ENCODE measurements around the gene ITGB5.

DNA sequence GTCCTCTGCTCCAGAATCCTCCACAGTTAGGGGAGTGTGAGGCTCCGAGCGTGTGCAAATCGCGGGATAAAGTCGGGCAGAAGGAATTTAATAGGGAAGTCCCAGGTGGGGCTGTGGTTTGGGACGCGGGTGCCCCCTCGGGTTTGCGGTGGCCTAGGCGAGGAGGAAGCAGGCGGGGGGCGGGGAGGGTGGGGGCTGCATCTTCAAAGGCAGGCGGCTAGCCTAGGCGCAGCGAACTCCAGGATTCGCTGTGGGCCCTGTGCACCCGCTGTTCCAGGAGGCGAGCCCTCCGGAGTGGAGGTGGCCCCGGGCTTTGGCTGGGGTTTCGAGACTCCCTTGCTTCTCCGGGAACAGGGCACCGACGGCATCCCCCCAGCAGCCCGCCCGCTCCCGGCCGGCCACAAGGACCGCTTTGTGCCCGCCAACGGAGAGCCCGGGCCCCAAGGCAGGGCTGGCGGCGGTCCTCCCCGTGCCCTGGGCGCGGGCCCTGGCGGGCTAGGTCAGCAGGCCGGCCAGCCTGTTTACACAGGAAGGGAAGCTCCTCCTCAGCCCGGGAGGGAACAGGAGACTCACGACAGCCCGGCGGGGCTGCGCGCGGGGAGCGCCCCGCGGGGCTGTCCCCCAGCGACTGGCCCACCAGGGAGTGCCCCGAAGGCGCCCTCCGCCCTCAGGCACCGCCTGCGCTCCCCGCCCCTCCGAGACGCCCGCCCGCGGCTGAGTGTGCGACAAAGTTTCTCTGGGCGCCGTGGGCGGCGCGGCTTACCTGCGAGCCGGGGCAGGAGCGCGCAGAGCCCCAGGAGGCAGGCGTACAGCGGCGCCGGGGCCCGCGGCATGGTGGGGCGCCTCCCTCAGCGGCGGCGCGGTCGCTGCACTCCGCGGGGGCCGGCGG, 753 bp downstream of the ITGB5 start:
- TF ChIP-seq, protein P1, sequence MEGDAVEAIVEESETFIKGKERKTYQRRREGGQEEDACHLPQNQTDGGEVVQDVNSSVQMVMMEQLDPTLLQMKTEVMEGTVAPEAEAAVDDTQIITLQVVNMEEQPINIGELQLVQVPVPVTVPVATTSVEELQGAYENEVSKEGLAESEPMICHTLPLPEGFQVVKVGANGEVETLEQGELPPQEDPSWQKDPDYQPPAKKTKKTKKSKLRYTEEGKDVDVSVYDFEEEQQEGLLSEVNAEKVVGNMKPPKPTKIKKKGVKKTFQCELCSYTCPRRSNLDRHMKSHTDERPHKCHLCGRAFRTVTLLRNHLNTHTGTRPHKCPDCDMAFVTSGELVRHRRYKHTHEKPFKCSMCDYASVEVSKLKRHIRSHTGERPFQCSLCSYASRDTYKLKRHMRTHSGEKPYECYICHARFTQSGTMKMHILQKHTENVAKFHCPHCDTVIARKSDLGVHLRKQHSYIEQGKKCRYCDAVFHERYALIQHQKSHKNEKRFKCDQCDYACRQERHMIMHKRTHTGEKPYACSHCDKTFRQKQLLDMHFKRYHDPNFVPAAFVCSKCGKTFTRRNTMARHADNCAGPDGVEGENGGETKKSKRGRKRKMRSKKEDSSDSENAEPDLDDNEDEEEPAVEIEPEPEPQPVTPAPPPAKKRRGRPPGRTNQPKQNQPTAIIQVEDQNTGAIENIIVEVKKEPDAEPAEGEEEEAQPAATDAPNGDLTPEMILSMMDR (IDR thresholded peaks at IDR 0.05) = no peak
- TF ChIP-seq ZFX (IDR thresholded peaks at IDR 0.05; ENCODE audit: borderline replicate concordance) = no peak
